Gastroesophageal sphincter (tissue), 3 donors: ENCODE data around the gene CST4.

Source experiments
- POLR2AphosphoS5 ChIP-seq: sonication (generic); formaldehyde crosslinking; IDR thresholded peaks from one replicate; pipeline ENCODE4 v1.6.1; 2017; ENCODE audit warnings: antibody characterized with exemption
- TF ChIP-seq, protein P1 (sequence below), 4 experiments: fragments of 200-600 bp in 2 of 4; fragments of 450-650 bp in 2 of 4; sonication (generic) in 1 of 4; IDR thresholded peaks; one replicate each; pipeline ENCODE4 v1.5.1; 2017 to 2019; ENCODE audit warnings: antibody characterized with exemption in 4 of 4, mild to moderate bottlenecking in 2 of 4, moderate library complexity in 2 of 4

DNA sequence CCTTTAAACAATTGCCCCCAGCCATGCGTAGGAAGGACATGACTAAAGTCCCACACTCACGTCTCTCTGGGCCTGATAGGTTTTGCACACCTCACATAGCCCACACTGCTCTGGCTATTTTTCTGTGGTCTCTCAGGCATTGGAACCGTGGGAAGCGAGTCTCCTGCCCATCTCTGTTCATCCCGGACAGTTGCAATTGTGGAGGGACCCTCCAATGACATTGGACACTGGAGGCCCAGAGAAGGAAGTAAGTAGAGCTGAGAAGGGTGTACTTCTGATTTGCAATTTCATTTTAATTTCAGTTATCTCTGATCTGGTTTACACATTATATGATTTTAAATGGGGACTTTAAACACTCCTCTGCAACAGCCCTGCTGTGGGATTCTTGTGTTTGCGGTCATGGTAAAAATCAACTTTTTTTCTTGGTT, 27.8 kb downstream of the CST4 start:
- TF ChIP-seq, protein P1, sequence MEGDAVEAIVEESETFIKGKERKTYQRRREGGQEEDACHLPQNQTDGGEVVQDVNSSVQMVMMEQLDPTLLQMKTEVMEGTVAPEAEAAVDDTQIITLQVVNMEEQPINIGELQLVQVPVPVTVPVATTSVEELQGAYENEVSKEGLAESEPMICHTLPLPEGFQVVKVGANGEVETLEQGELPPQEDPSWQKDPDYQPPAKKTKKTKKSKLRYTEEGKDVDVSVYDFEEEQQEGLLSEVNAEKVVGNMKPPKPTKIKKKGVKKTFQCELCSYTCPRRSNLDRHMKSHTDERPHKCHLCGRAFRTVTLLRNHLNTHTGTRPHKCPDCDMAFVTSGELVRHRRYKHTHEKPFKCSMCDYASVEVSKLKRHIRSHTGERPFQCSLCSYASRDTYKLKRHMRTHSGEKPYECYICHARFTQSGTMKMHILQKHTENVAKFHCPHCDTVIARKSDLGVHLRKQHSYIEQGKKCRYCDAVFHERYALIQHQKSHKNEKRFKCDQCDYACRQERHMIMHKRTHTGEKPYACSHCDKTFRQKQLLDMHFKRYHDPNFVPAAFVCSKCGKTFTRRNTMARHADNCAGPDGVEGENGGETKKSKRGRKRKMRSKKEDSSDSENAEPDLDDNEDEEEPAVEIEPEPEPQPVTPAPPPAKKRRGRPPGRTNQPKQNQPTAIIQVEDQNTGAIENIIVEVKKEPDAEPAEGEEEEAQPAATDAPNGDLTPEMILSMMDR (IDR thresholded peaks at IDR 0.05): no peak
- no peak for TF ChIP-seq POLR2AphosphoS5
